Spleen (tissue), 7 donors: Measurements from ENCODE around the gene PRKG2.

Source experiments
- POLR2A ChIP-seq, 3 donors: fragments of 450-650 bp; IDR thresholded peaks; one replicate each; pipeline ENCODE4 v1.5.1; 2017; ENCODE audit warnings: antibody characterized with exemption in 3 of 3, mild to moderate bottlenecking in 1 of 3
- POLR2AphosphoS5 ChIP-seq, 3 donors: sonication (generic); formaldehyde crosslinking; IDR thresholded peaks; one replicate each; pipeline ENCODE4 v1.5.1; 2017; ENCODE audit warnings: antibody characterized with exemption in 3 of 3
- TF ChIP-seq, protein P1 (sequence below), 11 experiments: fragments of 200-600 bp in 7 of 11; fragments of 450-650 bp in 4 of 11; sonication (generic) in 4 of 11; IDR thresholded peaks in 8 of 11; conservative IDR thresholded peaks in 3 of 11; 1 replicate in 7 of 11; 2 replicates in 4 of 11; pipeline versions ENCODE4 v1.4.0 to v1.8.0; 2016 to 2021; ENCODE audit warnings: antibody characterized with exemption in 11 of 11, inconsistent platforms in 4 of 11, mild to moderate bottlenecking in 1 of 11
- donor health status: DM: no; HTN: no; CAD: no; lungs with moderate emphysema.
- donor health status: DM: no; HTN: no; CAD: no.
- donor health status: DM: no; HTN: no; CAD: no.

DNA sequence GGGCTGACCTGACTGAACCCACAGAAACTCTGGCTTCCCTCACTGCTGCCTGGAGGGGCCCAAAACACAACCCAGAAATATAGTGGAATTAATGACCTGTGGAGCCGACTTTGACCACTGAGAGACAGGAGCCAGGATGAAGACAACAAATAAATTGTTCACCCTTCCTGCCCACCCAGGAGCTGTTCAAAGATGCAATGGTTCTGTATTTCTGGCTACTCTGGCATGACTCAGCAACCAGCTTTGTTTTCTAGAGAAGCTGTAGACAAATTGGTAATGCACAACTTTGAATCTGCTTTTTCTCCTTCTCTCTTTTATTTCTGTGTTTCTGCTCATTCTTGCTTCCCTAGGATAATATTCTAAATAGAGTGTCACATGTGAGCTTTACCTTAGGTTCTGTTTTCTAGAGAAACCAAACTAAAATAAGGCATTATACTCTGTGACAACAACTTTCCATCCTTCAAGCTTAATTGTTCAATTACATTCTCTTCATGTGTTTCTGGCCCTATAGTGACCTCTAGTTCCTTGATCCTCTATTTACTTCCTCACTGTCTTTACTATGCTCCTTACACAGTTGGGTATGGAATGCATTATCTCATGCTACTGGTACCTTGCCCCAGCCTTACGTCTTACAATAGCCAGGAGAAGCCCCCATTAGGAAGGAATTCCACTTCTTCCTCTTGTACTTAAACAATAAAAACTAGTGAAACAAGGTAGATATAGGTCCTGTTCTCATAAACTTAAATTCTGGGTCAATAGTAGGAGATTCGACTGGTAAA is 6.5 kb upstream of the PRKG2 start:
- TF ChIP-seq, protein P1, sequence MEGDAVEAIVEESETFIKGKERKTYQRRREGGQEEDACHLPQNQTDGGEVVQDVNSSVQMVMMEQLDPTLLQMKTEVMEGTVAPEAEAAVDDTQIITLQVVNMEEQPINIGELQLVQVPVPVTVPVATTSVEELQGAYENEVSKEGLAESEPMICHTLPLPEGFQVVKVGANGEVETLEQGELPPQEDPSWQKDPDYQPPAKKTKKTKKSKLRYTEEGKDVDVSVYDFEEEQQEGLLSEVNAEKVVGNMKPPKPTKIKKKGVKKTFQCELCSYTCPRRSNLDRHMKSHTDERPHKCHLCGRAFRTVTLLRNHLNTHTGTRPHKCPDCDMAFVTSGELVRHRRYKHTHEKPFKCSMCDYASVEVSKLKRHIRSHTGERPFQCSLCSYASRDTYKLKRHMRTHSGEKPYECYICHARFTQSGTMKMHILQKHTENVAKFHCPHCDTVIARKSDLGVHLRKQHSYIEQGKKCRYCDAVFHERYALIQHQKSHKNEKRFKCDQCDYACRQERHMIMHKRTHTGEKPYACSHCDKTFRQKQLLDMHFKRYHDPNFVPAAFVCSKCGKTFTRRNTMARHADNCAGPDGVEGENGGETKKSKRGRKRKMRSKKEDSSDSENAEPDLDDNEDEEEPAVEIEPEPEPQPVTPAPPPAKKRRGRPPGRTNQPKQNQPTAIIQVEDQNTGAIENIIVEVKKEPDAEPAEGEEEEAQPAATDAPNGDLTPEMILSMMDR (IDR thresholded peaks at IDR 0.05 in 8 of 11, conservative IDR thresholded peaks at IDR 0.05 in 3 of 11) = no peak
- TF ChIP-seq POLR2A (IDR thresholded peaks at IDR 0.05) = no peak
- no peak for TF ChIP-seq POLR2AphosphoS5 (IDR thresholded peaks at IDR 0.05)
